ENCODE measurements around the gene MFSD6.

Gene MFSD6

GRCh38 chr2:190532581-190532980 is 124.4 kb downstream of the MFSD6 start:
- no peak for DNase-seq (ENCODE audit: low read depth in 3 of 3)

GRCh38 chr2:190533175-190533967 is 125.2 kb downstream of the MFSD6 start:
- DNase-seq (ENCODE audit: low read depth in 3 of 3) = no peak

- DNase-seq (ENCODE audit: low read depth in 3 of 3) = peak; percentile 8 to 43 (median 42)
Measured at GRCh38 chr2:190533968-190534309, 125.8 kb downstream of the MFSD6 start.

- peak; percentile 67 to 81 (median 72) for DNase-seq (ENCODE audit: low read depth in 3 of 3)
Measured at GRCh38 chr2:190534310-190535120, 126.4 kb downstream of the MFSD6 start, which contains the start of gene NEMP2. Gene NEMP2 (minus strand): TSS chr2:190534722. CDS start chr2:190534655, 67 bp downstream.

- DNase-seq (ENCODE audit: low read depth in 3 of 3) = no peak
Measured at GRCh38 chr2:190535121-190535439, 126.9 kb downstream of the MFSD6 start.

GRCh38 chr2:190535586-190535985 is 127.4 kb downstream of the MFSD6 start:
- no peak for DNase-seq (ENCODE audit: low read depth in 3 of 3)

GRCh38 chr2:190537765-190538164 is 129.6 kb downstream of the MFSD6 start:
- no peak for DNase-seq (ENCODE audit: low read depth in 3 of 3)

- DNase-seq (ENCODE audit: low read depth in 3 of 3) = no peak
Measured at GRCh38 chr2:190538201-190538600, 130.0 kb downstream of the MFSD6 start.

GRCh38 chr2:190540048-190540447 is 131.9 kb downstream of the MFSD6 start:
- DNase-seq (ENCODE audit: low read depth in 3 of 3) = no peak

GRCh38 chr2:190545093-190545492 is 136.9 kb downstream of the MFSD6 start:
- no peak for DNase-seq (ENCODE audit: low read depth in 3 of 3)

GRCh38 chr2:190545555-190546385 is 137.6 kb downstream of the MFSD6 start:
- no peak for DNase-seq (ENCODE audit: low read depth in 3 of 3)

- DNase-seq (ENCODE audit: low read depth in 3 of 3) = no peak
Measured at GRCh38 chr2:190546734-190547133, 138.6 kb downstream of the MFSD6 start.

GRCh38 chr2:190547886-190548285 is 139.7 kb downstream of the MFSD6 start:
- no peak for DNase-seq (ENCODE audit: low read depth in 3 of 3)

GRCh38 chr2:190550137-190550536 is 142.0 kb downstream of the MFSD6 start:
- DNase-seq (ENCODE audit: low read depth in 3 of 3) = no peak
